ENCODE measurements around the gene ARHGDIA.

ARHGDIA gene

GRCh38 chr17:81888105-81888987, 17.2 kb upstream of the ARHGDIA start:
- no peak for DNase-seq (ENCODE audit: low spot score)

- no peak for DNase-seq (ENCODE audit: low spot score)
Observed at GRCh38 chr17:81885869-81886548, 14.9 kb upstream of the ARHGDIA start.

- DNase-seq (ENCODE audit: low spot score) = no peak
Observed at GRCh38 chr17:81885454-81885853, 14.3 kb upstream of the ARHGDIA start.

GRCh38 chr17:81884968-81885367, 13.8 kb upstream of the ARHGDIA start:
- no peak for DNase-seq (ENCODE audit: low spot score)

GRCh38 chr17:81884520-81884919, 13.4 kb upstream of the ARHGDIA start:
- DNase-seq (ENCODE audit: low spot score) = no peak

GRCh38 chr17:81879121-81879520, 8.0 kb upstream of the ARHGDIA start:
- no peak for DNase-seq (ENCODE audit: low spot score)

- DNase-seq (ENCODE audit: low spot score) = no peak
Observed at GRCh38 chr17:81878294-81878693, 7.2 kb upstream of the ARHGDIA start.

- DNase-seq (ENCODE audit: low spot score) = no peak
Observed at GRCh38 chr17:81877569-81877968, 6.4 kb upstream of the ARHGDIA start.

GRCh38 chr17:81871387-81872230, 472 bp upstream of the ARHGDIA start:
- peak; percentile 88 for DNase-seq (ENCODE audit: low spot score)

GRCh38 chr17:81870131-81870980, 781 bp downstream of the ARHGDIA start:
- DNase-seq (ENCODE audit: low spot score) = no peak

- DNase-seq (ENCODE audit: low spot score) = no peak
Observed at GRCh38 chr17:81869221-81870130, 1.7 kb downstream of the ARHGDIA start.

- no peak for DNase-seq (ENCODE audit: low spot score)
Observed at GRCh38 chr17:81868674-81869220, 2.4 kb downstream of the ARHGDIA start.

GRCh38 chr17:81867991-81868673, 3.0 kb downstream of the ARHGDIA start:
- DNase-seq (ENCODE audit: low spot score) = no peak

GRCh38 chr17:81867170-81867990, 3.8 kb downstream of the ARHGDIA start:
- no peak for DNase-seq (ENCODE audit: low spot score)

GRCh38 chr17:81866440-81867169, 4.5 kb downstream of the ARHGDIA start:
- DNase-seq (ENCODE audit: low spot score) = no peak

GRCh38 chr17:81865733-81866439, 5.3 kb downstream of the ARHGDIA start:
- no peak for DNase-seq (ENCODE audit: low spot score)

- DNase-seq (ENCODE audit: low spot score) = no peak
Observed at GRCh38 chr17:81865358-81865732, 5.8 kb downstream of the ARHGDIA start.
